Stimulated activated effector memory CD8-positive, alpha-beta T cell treated with anti-CD3 and anti-CD28 coated beads, Interleukin-12 subunit alpha, Interleukin-12 subunit beta, amount 100 ng/mL, for 72 hours (primary cell): Measurements from ENCODE around the gene PLXDC1.
"Not testable (repeated sequence)": the region's sequence is repeated elsewhere in the genome, so short reads cannot be mapped to it uniquely, and the experiment has no call there.

Experiments used
- ATAC-seq: fragments of 150-1000 bp; cut with Tn5 transposase; 2 replicates; pipeline ENCODE4 v1.10.0; 2021
- DNase-seq, 2 donors: peaks; one replicate each; pipeline ENCODE4 v3.0.0; 2021 to 2022; ENCODE audit warnings: low spot score in 2 of 2
- H3K27ac Mint-ChIP-seq: one replicate; pipeline ENCODE4 v1.8.0; 2022; ENCODE audit warnings: mild to moderate bottlenecking, mixed read lengths
- H3K36me3 Mint-ChIP-seq: one replicate; pipeline ENCODE4 v1.8.0; 2022; ENCODE audit warnings: mild to moderate bottlenecking, mixed read lengths
- H3K4me1 Mint-ChIP-seq: one replicate; pipeline ENCODE4 v1.8.0; 2022; ENCODE audit warnings: mixed read lengths
- H3K4me3 Mint-ChIP-seq: one replicate; pipeline ENCODE4 v1.8.0; 2022; ENCODE audit warnings: mild to moderate bottlenecking, mixed read lengths
- H3K9me3 Mint-ChIP-seq: one replicate; pipeline ENCODE4 v1.8.0; 2022; ENCODE audit warnings: mixed read lengths

PLXDC1 gene

GRCh38 chr17:39130205-39130604 is 21.2 kb downstream of the PLXDC1 start:
- Mint-ChIP-seq H3K27ac (no peak overlapping the region), H3K36me3 (no peaks in the 10 kb centered on the region)

GRCh38 chr17:39129544-39129943 is 21.9 kb downstream of the PLXDC1 start:
- H3K4me1 Mint-ChIP-seq, H3K27ac Mint-ChIP-seq, DNase-seq, ATAC-seq, H3K36me3 Mint-ChIP-seq, H3K4me3 Mint-ChIP-seq, H3K9me3 Mint-ChIP-seq: not testable (repeated sequence)

More at GRCh38 chr17:39130205-39130604, 21.2 kb downstream of the PLXDC1 start:
- no peak for ATAC-seq
- no peak overlapping the region for H3K4me3 Mint-ChIP-seq
- H3K9me3 Mint-ChIP-seq = no peaks in the 10 kb centered on the region
- no peaks in the 10 kb centered on the region for H3K4me1 Mint-ChIP-seq
- DNase-seq = no peak

GRCh38 chr17:39126436-39126835 is 25.0 kb downstream of the PLXDC1 start:
- no peak for ATAC-seq
- DNase-seq = no peak
- Mint-ChIP-seq H3K36me3 (no peaks in the 10 kb centered on the region), H3K4me3 (no peak overlapping the region), H3K9me3 (no peaks in the 10 kb centered on the region), H3K4me1 (no peaks in the 10 kb centered on the region), H3K27ac (no peak overlapping the region)

GRCh38 chr17:39125143-39125875 is 26.1 kb downstream of the PLXDC1 start:
- Mint-ChIP-seq H3K4me1 (no peaks in the 10 kb centered on the region), H3K4me3 (no peak overlapping the region), H3K9me3 (no peaks in the 10 kb centered on the region), H3K27ac (no peak overlapping the region), H3K36me3 (no peaks in the 10 kb centered on the region)
- ATAC-seq (no peak), DNase-seq (no peak)

DNA sequence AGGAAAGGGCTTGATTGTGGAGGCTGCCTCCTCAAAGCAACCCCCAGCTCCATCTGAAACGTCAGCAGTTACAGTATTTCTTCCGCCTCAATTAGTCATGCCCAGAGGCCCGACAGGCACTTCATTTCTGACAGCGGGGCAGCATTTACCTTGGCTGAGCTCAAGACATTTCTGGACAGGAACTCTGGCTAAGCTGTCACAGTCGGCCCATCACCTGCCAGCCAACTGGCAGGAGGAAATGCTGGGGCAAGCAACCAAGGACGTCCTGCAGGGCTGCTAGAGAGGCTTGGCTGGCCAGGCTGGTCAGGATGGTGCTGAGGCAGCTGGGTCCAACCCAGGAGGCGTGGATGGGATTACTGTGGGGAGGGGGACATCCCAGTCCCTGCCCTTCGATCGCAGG is 27.8 kb downstream of the PLXDC1 start:
- H3K9me3 Mint-ChIP-seq = no peaks in the 10 kb centered on the region

DNA sequence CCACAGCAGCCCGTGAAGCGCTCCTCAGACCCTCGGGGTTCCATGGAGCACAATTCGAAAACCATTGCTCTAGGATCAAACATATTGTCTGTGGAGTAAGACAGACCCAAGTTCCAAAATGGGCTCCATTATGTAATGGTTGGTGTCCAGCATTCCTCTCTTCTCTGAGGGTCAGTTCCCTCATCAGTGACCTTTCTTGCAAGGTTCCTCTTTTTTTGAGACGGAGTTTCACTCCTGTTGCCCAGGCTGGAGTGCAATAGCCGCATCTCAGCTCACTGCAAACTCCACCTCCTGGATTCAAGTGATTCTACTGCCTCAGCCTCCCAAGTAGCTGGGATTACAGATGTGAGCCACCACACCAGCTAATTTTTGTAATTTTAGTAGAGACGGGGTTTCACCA is 28.4 kb downstream of the PLXDC1 start:
- Mint-ChIP-seq H3K27ac (no peak overlapping the region), H3K4me3 (no peak overlapping the region), H3K9me3 (no peaks in the 10 kb centered on the region), H3K4me1 (peaks cover 8% of the 10 kb centered on the region), H3K36me3 (no peaks in the 10 kb centered on the region)
- no peak for DNase-seq
- ATAC-seq = no peak

More for the DNA sequence above, 27.8 kb downstream of the PLXDC1 start:
- Mint-ChIP-seq H3K4me3 (no peak overlapping the region), H3K27ac (no peak overlapping the region), H3K36me3 (no peaks in the 10 kb centered on the region), H3K4me1 (peaks cover 2% of the 10 kb centered on the region)
- no peak for DNase-seq
- no peak for ATAC-seq

GRCh38 chr17:39121919-39122318 is 29.5 kb downstream of the PLXDC1 start:
- ATAC-seq, H3K36me3 Mint-ChIP-seq, H3K4me3 Mint-ChIP-seq, H3K27ac Mint-ChIP-seq, H3K9me3 Mint-ChIP-seq, H3K4me1 Mint-ChIP-seq, DNase-seq: not testable (repeated sequence)

GRCh38 chr17:39118674-39119419 is 32.6 kb downstream of the PLXDC1 start:
- no peak for DNase-seq
- Mint-ChIP-seq H3K36me3 (no peaks in the 10 kb centered on the region), H3K9me3 (no peaks in the 10 kb centered on the region), H3K4me3 (no peak overlapping the region), H3K4me1 (peaks cover 21% of the 10 kb centered on the region), H3K27ac (peak overlapping the region; percentile 21)
- ATAC-seq = no peak

- DNase-seq (no peak), ATAC-seq (no peak)
- Mint-ChIP-seq H3K9me3 (no peaks in the 10 kb centered on the region), H3K36me3 (no peaks in the 10 kb centered on the region), H3K4me3 (no peak overlapping the region), H3K27ac (no peak overlapping the region), H3K4me1 (peaks cover 27% of the 10 kb centered on the region)
Observed at GRCh38 chr17:39116224-39116623, 35.2 kb downstream of the PLXDC1 start.

GRCh38 chr17:39115135-39115534 is 36.3 kb downstream of the PLXDC1 start:
- Mint-ChIP-seq H3K9me3 (no peaks in the 10 kb centered on the region), H3K4me3 (no peak overlapping the region), H3K27ac (peak overlapping the region; percentile 40), H3K4me1 (peaks cover 29% of the 10 kb centered on the region), H3K36me3 (no peaks in the 10 kb centered on the region)
- ATAC-seq = no peak
- DNase-seq = no peak

DNA sequence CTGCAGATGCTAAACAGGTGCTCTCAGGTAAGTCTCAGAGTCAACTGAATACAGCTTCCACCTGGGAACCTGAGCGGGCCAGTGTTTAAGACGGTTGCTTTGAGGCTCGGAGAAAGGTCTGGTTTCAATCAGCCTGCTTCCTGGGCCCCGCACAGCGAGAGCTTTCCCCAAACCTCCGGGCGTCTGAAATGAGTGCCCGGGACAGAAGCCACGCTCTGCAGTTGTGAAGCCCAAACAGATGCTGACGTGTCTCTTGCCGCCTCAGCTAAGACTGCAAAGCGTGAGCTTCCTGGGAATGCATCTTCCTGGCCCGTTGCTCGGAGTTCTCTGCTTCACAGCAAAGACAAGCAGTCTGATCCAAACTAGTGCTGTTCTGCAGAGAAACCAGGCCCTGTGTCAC is 36.7 kb downstream of the PLXDC1 start:
- ATAC-seq (no peak), DNase-seq (no peak)
- Mint-ChIP-seq H3K27ac (no peak overlapping the region), H3K36me3 (no peaks in the 10 kb centered on the region), H3K4me3 (no peak overlapping the region), H3K9me3 (no peaks in the 10 kb centered on the region), H3K4me1 (peaks cover 34% of the 10 kb centered on the region)

DNA sequence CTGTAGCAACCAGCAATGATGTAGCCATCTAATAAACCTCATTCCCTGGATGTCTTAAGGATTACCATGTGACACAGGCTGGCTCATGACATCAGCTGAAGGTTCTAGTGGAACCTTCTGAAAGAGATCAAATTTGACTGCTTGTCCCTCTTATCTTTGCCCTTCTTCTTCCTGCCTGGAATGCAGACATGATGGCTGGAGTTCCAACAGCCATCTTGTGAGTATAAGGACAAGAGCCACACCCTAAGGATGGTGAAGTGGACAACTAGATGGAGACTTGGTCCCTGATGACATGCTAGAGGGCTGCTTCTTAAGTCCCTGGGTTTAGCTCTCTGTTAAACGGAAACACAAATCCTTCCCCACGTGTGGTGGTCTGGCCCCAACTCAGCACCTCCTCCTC is 37.6 kb downstream of the PLXDC1 start:
- DNase-seq = no peak
- H3K36me3 Mint-ChIP-seq = no peaks in the 10 kb centered on the region
- peaks cover 34% of the 10 kb centered on the region for H3K4me1 Mint-ChIP-seq
- H3K4me3 Mint-ChIP-seq = no peak overlapping the region
- no peaks in the 10 kb centered on the region for H3K9me3 Mint-ChIP-seq
- ATAC-seq = no peak
- H3K27ac Mint-ChIP-seq = no peak overlapping the region

- H3K4me3 Mint-ChIP-seq = no peak overlapping the region
- H3K9me3 Mint-ChIP-seq = no peaks in the 10 kb centered on the region
- peak overlapping the region; percentile 48 for H3K27ac Mint-ChIP-seq
- DNase-seq (no peak), ATAC-seq (no peak)
- H3K4me1 Mint-ChIP-seq = peaks cover 25% of the 10 kb centered on the region
- H3K36me3 Mint-ChIP-seq = no peaks in the 10 kb centered on the region
Observed at GRCh38 chr17:39110435-39111136, 40.9 kb downstream of the PLXDC1 start.

GRCh38 chr17:39108461-39109375 is 42.7 kb downstream of the PLXDC1 start:
- Mint-ChIP-seq H3K9me3 (no peaks in the 10 kb centered on the region), H3K36me3 (no peaks in the 10 kb centered on the region), H3K27ac (no peak overlapping the region), H3K4me3 (no peak overlapping the region), H3K4me1 (peaks cover 13% of the 10 kb centered on the region)
- DNase-seq (no peak), ATAC-seq (no peak)

DNA sequence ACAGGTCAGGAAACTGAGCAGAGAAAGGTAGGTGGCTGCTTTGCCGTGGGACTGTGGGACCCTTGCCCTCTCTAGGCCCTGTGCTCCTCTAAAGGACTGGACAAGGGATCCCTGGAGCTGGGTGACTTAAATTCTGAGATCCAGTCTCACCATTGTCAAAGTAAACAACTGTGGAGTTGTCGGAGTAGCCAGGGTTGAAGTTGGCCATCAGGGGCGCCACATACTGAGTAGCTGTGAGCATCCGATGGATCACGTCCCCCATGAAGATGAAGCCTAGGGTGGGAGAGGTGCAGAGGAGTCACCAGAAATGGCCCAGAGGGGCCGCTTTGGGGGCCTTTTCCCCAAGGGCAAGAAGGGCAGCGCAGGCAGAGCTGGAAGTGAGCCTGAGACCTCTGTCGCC is 43.5 kb downstream of the PLXDC1 start:
- no peak for ATAC-seq
- Mint-ChIP-seq H3K36me3 (no peaks in the 10 kb centered on the region), H3K27ac (no peak overlapping the region), H3K4me3 (no peak overlapping the region), H3K9me3 (no peaks in the 10 kb centered on the region), H3K4me1 (peaks cover 13% of the 10 kb centered on the region)
- no peak for DNase-seq
